ENCODE results near the gene SLC6A2. TPM values are rescaled to one million over a fixed set of nuclear protein-coding genes. Genes with fewer than 3 reads are reported as not detected.
"Not testable (repeated sequence)": the region's sequence is repeated elsewhere in the genome, so short reads cannot be mapped to it uniquely, and the experiment has no call there.

The SLC6A2 gene
- total RNA-seq, 2 donors from 2014 or later, result 0.23 TPM; not detected in 1

- peak; percentile 14 for DNase-seq (ENCODE audit: low spot score)
- intact Hi-C loops (cut with DNase I), result no loop called here
Observed at GRCh38 chr16:55746081-55746480, 90.3 kb downstream of the SLC6A2 start.

- intact Hi-C loops (cut with DNase I), result no loop called here
- DNase-seq (ENCODE audit: low spot score), result peak; percentile 38
Observed at GRCh38 chr16:55747785-55748184, 92.0 kb downstream of the SLC6A2 start.

- not testable (repeated sequence) for DNase-seq (ENCODE audit: low spot score)
- intact Hi-C loops (cut with DNase I), result loop anchor here in 1 of 2 donors (10.0 kb wide), 1 partner anchor 72 kb away; no protein-coding TSS in a partner anchor
Observed at GRCh38 chr16:55752465-55753144, 96.8 kb downstream of the SLC6A2 start.

GRCh38 chr16:55753145-55753631, 97.4 kb downstream of the SLC6A2 start:
- intact Hi-C loops (cut with DNase I), result loop anchor here in 1 of 2 donors (10.0 kb wide), 1 partner anchor 72 kb away; no protein-coding TSS in a partner anchor
- peak; percentile 9 for DNase-seq (ENCODE audit: low spot score)

Other genes starting within 250 kb of the SLC6A2 start
- gene MMP2, start 176.8 kb upstream of the SLC6A2 start, total RNA-seq, result 100 to 1,000 TPM; 539 to 826 TPM
- 10 to 100 TPM; 13.8 to 16.0 TPM for gene LPCAT2, start 146.9 kb upstream of the SLC6A2 start, total RNA-seq
- gene CAPNS2, start 89.3 kb upstream of the SLC6A2 start, total RNA-seq, result under 1 TPM in 1 of 2 donors, not detected in 1; 0.83 TPM
- 10 to 100 TPM; 29.9 to 95.9 TPM for gene CES1, start 177.1 kb downstream of the SLC6A2 start, total RNA-seq
- not detected for gene CES5A, start 219.4 kb downstream of the SLC6A2 start, total RNA-seq

All from posterior vena cava (tissue), 2 donors.